NCI-H460 (cell line): ENCODE data around the gene RBM20. TPM values are rescaled to one million over a fixed set of nuclear protein-coding genes. Genes with fewer than 3 reads are reported as not detected.

Experiments used
- DNase-seq: peaks from one replicate; pipeline ENCODE4 v3.0.0-alpha.2; 2016; ENCODE audit warnings: low read depth; ENCODE audit errors: extremely low read depth
- total RNA-seq: library from RNA; depleted of rRNA; stranded (reverse); fragments of >200 nt; shearing (Covaris generic); gene quantifications from 2 replicates; pipeline ENCODE4 v1.2.3, GENCODE V29; 2014

RBM20 gene
- total RNA-seq, 1 experiment from 2014 or later = 2.0 TPM

- no peak for DNase-seq
Observed at GRCh38 chr10:110802551-110803238, 158.6 kb downstream of the RBM20 start.

GRCh38 chr10:110803239-110803749, 159.2 kb downstream of the RBM20 start:
- DNase-seq = no peak

GRCh38 chr10:110803830-110804338, 159.7 kb downstream of the RBM20 start:
- peak; percentile 38 for DNase-seq

GRCh38 chr10:110804376-110804775, 160.2 kb downstream of the RBM20 start:
- no peak for DNase-seq

- DNase-seq = no peak
Observed at GRCh38 chr10:110805292-110805691, 161.2 kb downstream of the RBM20 start.

- DNase-seq = no peak
Observed at GRCh38 chr10:110806335-110806734, 162.2 kb downstream of the RBM20 start.

GRCh38 chr10:110808123-110808522, 164.0 kb downstream of the RBM20 start:
- no peak for DNase-seq

GRCh38 chr10:110808615-110809014, 164.5 kb downstream of the RBM20 start:
- no peak for DNase-seq

GRCh38 chr10:110810625-110811024, 166.5 kb downstream of the RBM20 start:
- no peak for DNase-seq

GRCh38 chr10:110811791-110812581, 167.8 kb downstream of the RBM20 start:
- DNase-seq = no peak

GRCh38 chr10:110812583-110812982, 168.4 kb downstream of the RBM20 start:
- no peak for DNase-seq

- DNase-seq = no peak
Observed at GRCh38 chr10:110813743-110814472, 169.8 kb downstream of the RBM20 start.

- DNase-seq = no peak
Observed at GRCh38 chr10:110815354-110816004, 171.3 kb downstream of the RBM20 start.

- no peak for DNase-seq
Observed at GRCh38 chr10:110817614-110818013, 173.5 kb downstream of the RBM20 start.

- no peak for DNase-seq
Observed at GRCh38 chr10:110818311-110819256, 174.4 kb downstream of the RBM20 start.

GRCh38 chr10:110820321-110820814, 176.2 kb downstream of the RBM20 start:
- no peak for DNase-seq

GRCh38 chr10:110821508-110821907, 177.4 kb downstream of the RBM20 start:
- DNase-seq = no peak

- DNase-seq = no peak
Observed at GRCh38 chr10:110822035-110822711, 178.0 kb downstream of the RBM20 start.
